CD4-positive, alpha-beta T cell treated with Interleukin-15 for 4 hours (primary cell): ENCODE measurements around the gene UBC.
A peak's percentile ranks its signal among the peaks of the same experiment; 100 is the strongest.

Source experiments
- DNase-seq: peaks from one replicate; pipeline ENCODE4 v3.0.0-alpha.2; 2020; ENCODE audit warnings: low spot score

UBC gene

DNA sequence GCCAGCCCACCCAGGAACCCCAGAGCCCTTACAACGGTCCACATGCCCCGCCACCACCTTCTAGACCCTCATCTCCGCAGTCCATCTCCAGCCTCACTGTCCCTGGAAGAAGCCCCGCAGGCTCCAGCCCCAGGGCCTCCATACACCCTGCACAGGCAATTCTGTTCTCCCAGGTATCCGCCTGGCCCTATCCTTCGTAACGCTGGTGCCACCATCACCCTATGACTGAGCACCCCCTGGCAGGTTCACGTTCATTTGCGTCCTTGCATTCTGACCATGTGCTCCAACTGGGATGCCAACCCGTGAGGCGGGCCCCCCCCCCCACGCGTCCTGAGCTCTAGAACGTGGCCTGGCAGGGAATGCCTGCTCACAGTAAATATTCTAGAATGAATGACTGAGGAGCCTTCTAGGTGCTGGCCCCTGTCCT, 50.1 kb downstream of the UBC start:
- DNase-seq, result no peak

- DNase-seq, result peak; percentile 73
These were observed 50.8 kb downstream of the UBC start, which contains the start of gene SCARB1 for GRCh38 chr12:124863416-124864325. SCARB1 (minus strand) TSS chr12:124863864; CDS start chr12:124863720, 144 bp downstream.

DNA sequence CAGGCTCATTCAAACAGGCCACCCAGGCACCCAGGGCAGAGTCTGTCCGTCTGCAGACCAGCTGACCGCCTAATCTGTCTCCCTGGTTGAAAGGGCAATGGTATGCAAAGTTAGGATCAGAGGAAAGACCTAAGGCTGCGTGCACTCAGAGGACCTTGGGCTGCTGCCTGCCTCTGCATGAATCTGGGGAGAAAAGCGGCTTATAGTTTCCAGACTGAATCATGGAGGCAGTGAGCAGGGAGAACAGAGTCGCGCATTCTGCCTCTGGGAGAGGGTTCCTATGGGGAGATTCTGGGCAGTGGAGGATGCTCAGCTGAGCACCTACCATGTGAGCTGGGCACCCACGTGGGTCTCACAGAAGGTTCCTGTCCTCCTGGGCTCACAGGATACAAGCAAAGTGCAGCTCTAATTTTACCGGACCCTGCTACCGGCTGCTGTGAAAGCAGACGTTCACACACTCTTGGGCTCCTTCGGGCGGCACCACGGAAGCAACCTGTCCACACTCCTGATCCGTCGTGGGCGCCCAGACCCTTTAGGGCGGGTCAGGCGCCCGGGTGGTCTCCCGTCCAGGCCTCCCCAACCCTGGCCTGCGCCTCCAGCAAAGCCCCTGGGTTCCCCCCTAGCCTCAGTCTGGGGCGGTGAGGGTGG, 51.6 kb downstream of the UBC start:
- DNase-seq, result no peak

- no peak for DNase-seq
These were observed 52.4 kb downstream of the UBC start for GRCh38 chr12:124861898-124862676.
